ENCODE results near the gene ADAMTS12.

The ADAMTS12 gene

DNA sequence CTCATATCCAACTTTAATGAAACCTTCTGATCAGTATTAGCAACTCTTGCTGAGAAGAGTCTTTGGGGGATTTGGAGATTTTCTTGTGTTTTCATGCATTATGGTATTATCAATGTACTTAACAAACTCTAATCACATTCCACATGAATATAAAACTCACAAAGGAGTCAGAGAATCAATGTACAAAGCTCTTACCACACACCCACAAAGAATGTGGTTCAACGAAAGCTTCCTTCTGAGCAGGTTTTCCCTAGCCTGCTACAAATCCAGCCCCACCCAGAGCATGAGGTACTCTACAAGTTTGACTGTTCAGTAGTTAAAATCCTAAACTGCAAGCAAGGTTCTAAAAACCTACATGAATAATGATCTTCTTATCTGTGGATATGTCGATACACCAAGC lies 240.9 kb downstream of the ADAMTS12 start:
- Histone ChIP-seq H3K9me3 (ENCODE audit: control insufficient read depth, low read length) (no peaks in the 10 kb centered on the region), H3K4me3 (ENCODE audit: insufficient read depth, low read depth, low read length, poor library complexity, severe bottlenecking) (no peak overlapping the region), H3K27me3 (replicated peaks; ENCODE audit: control insufficient read depth, insufficient read depth, low read length, poor library complexity, severe bottlenecking) (no peaks in the 10 kb centered on the region), H3K4me1 (ENCODE audit: control insufficient read depth, insufficient read depth, low read length, poor library complexity, severe bottlenecking) (no peaks in the 10 kb centered on the region), H3K27ac (ENCODE audit: insufficient read depth, low read length, poor library complexity, severe bottlenecking) (no peak overlapping the region), H3K36me3 (ENCODE audit: control insufficient read depth, insufficient read depth, low read length) (no peaks in the 10 kb centered on the region)
- DNase-seq = no peak

- Histone ChIP-seq H3K27me3 (replicated peaks; ENCODE audit: control insufficient read depth, insufficient read depth, low read length, poor library complexity, severe bottlenecking) (no peaks in the 10 kb centered on the region), H3K4me1 (ENCODE audit: control insufficient read depth, insufficient read depth, low read length, poor library complexity, severe bottlenecking) (no peaks in the 10 kb centered on the region), H3K27ac (ENCODE audit: insufficient read depth, low read length, poor library complexity, severe bottlenecking) (no peak overlapping the region), H3K4me3 (ENCODE audit: insufficient read depth, low read depth, low read length, poor library complexity, severe bottlenecking) (no peak overlapping the region), H3K9me3 (ENCODE audit: control insufficient read depth, low read length) (no peaks in the 10 kb centered on the region), H3K36me3 (ENCODE audit: control insufficient read depth, insufficient read depth, low read length) (no peaks in the 10 kb centered on the region)
- DNase-seq = no peak
These were observed 242.0 kb downstream of the ADAMTS12 start for GRCh38 chr5:33649549-33650482.

- H3K4me1 ChIP-seq (ENCODE audit: control insufficient read depth, insufficient read depth, low read length, poor library complexity, severe bottlenecking) = no peaks in the 10 kb centered on the region
- no peak overlapping the region for H3K4me3 ChIP-seq (ENCODE audit: insufficient read depth, low read depth, low read length, poor library complexity, severe bottlenecking)
- H3K27me3 ChIP-seq (replicated peaks; ENCODE audit: control insufficient read depth, insufficient read depth, low read length, poor library complexity, severe bottlenecking) = no peaks in the 10 kb centered on the region
- H3K27ac ChIP-seq (ENCODE audit: insufficient read depth, low read length, poor library complexity, severe bottlenecking) = no peak overlapping the region
- H3K9me3 ChIP-seq (ENCODE audit: control insufficient read depth, low read length) = no peaks in the 10 kb centered on the region
- no peaks in the 10 kb centered on the region for H3K36me3 ChIP-seq (ENCODE audit: control insufficient read depth, insufficient read depth, low read length)
- DNase-seq = no peak
These were observed 249.9 kb downstream of the ADAMTS12 start for GRCh38 chr5:33641744-33642505.

GRCh38 chr5:33639474-33639873 lies 252.3 kb downstream of the ADAMTS12 start:
- no peak overlapping the region for H3K27ac ChIP-seq (ENCODE audit: insufficient read depth, low read length, poor library complexity, severe bottlenecking)
- no peak overlapping the region for H3K4me3 ChIP-seq (ENCODE audit: insufficient read depth, low read depth, low read length, poor library complexity, severe bottlenecking)
- H3K9me3 ChIP-seq (ENCODE audit: control insufficient read depth, low read length) = no peaks in the 10 kb centered on the region
- DNase-seq = no peak
- no peaks in the 10 kb centered on the region for H3K36me3 ChIP-seq (ENCODE audit: control insufficient read depth, insufficient read depth, low read length)
- no peaks in the 10 kb centered on the region for H3K27me3 ChIP-seq (replicated peaks; ENCODE audit: control insufficient read depth, insufficient read depth, low read length, poor library complexity, severe bottlenecking)
- H3K4me1 ChIP-seq (ENCODE audit: control insufficient read depth, insufficient read depth, low read length, poor library complexity, severe bottlenecking) = no peaks in the 10 kb centered on the region

GRCh38 chr5:33637011-33637410 lies 254.8 kb downstream of the ADAMTS12 start:
- Histone ChIP-seq H3K27ac (ENCODE audit: insufficient read depth, low read length, poor library complexity, severe bottlenecking) (no peak overlapping the region), H3K4me3 (ENCODE audit: insufficient read depth, low read depth, low read length, poor library complexity, severe bottlenecking) (no peak overlapping the region), H3K27me3 (replicated peaks; ENCODE audit: control insufficient read depth, insufficient read depth, low read length, poor library complexity, severe bottlenecking) (no peaks in the 10 kb centered on the region), H3K9me3 (ENCODE audit: control insufficient read depth, low read length) (no peaks in the 10 kb centered on the region), H3K36me3 (ENCODE audit: control insufficient read depth, insufficient read depth, low read length) (no peaks in the 10 kb centered on the region), H3K4me1 (ENCODE audit: control insufficient read depth, insufficient read depth, low read length, poor library complexity, severe bottlenecking) (no peaks in the 10 kb centered on the region)
- DNase-seq = no peak

DNA sequence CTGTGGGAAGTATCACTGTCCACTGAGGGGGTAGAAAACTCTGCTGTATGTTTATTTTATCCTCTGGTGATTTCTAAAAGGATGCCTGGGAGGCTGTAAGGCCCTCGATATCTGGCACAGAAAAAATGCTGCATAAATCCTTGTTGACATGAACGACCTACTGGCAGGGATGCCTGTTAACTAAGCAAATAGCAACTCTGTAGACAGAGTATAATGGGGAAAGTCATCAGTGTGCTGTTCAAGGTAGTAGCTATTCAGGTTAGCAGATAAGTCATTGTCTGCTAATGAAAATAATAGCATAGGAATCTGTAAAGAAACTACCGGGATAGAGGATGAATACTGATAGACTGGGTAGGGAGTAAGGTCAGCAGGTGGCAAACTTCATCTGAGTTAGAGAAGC lies 256.2 kb downstream of the ADAMTS12 start:
- no peak for DNase-seq
- H3K9me3 ChIP-seq (ENCODE audit: control insufficient read depth, low read length) = no peaks in the 10 kb centered on the region
- no peak overlapping the region for H3K4me3 ChIP-seq (ENCODE audit: insufficient read depth, low read depth, low read length, poor library complexity, severe bottlenecking)

GRCh38 chr5:33633699-33634098 lies 258.1 kb downstream of the ADAMTS12 start:
- Histone ChIP-seq H3K36me3 (ENCODE audit: control insufficient read depth, insufficient read depth, low read length) (no peaks in the 10 kb centered on the region), H3K4me1 (ENCODE audit: control insufficient read depth, insufficient read depth, low read length, poor library complexity, severe bottlenecking) (no peaks in the 10 kb centered on the region), H3K9me3 (ENCODE audit: control insufficient read depth, low read length) (no peaks in the 10 kb centered on the region), H3K4me3 (ENCODE audit: insufficient read depth, low read depth, low read length, poor library complexity, severe bottlenecking) (no peak overlapping the region), H3K27ac (ENCODE audit: insufficient read depth, low read length, poor library complexity, severe bottlenecking) (no peak overlapping the region), H3K27me3 (replicated peaks; ENCODE audit: control insufficient read depth, insufficient read depth, low read length, poor library complexity, severe bottlenecking) (no peaks in the 10 kb centered on the region)
- DNase-seq = no peak

More for the DNA sequence above, 256.2 kb downstream of the ADAMTS12 start:
- no peak overlapping the region for H3K27ac ChIP-seq (ENCODE audit: insufficient read depth, low read length, poor library complexity, severe bottlenecking)
- H3K36me3 ChIP-seq (ENCODE audit: control insufficient read depth, insufficient read depth, low read length) = no peaks in the 10 kb centered on the region
- no peaks in the 10 kb centered on the region for H3K27me3 ChIP-seq (replicated peaks; ENCODE audit: control insufficient read depth, insufficient read depth, low read length, poor library complexity, severe bottlenecking)
- H3K4me1 ChIP-seq (ENCODE audit: control insufficient read depth, insufficient read depth, low read length, poor library complexity, severe bottlenecking) = no peaks in the 10 kb centered on the region

- Histone ChIP-seq H3K4me3 (ENCODE audit: insufficient read depth, low read depth, low read length, poor library complexity, severe bottlenecking) (no peak overlapping the region), H3K27ac (ENCODE audit: insufficient read depth, low read length, poor library complexity, severe bottlenecking) (no peak overlapping the region), H3K4me1 (ENCODE audit: control insufficient read depth, insufficient read depth, low read length, poor library complexity, severe bottlenecking) (no peaks in the 10 kb centered on the region), H3K36me3 (ENCODE audit: control insufficient read depth, insufficient read depth, low read length) (no peaks in the 10 kb centered on the region), H3K27me3 (replicated peaks; ENCODE audit: control insufficient read depth, insufficient read depth, low read length, poor library complexity, severe bottlenecking) (no peaks in the 10 kb centered on the region), H3K9me3 (ENCODE audit: control insufficient read depth, low read length) (no peaks in the 10 kb centered on the region)
- DNase-seq = no peak
These were observed 260.0 kb downstream of the ADAMTS12 start for GRCh38 chr5:33631786-33632185.

GRCh38 chr5:33631139-33631538 lies 260.7 kb downstream of the ADAMTS12 start:
- Histone ChIP-seq H3K27me3 (replicated peaks; ENCODE audit: control insufficient read depth, insufficient read depth, low read length, poor library complexity, severe bottlenecking) (no peaks in the 10 kb centered on the region), H3K27ac (ENCODE audit: insufficient read depth, low read length, poor library complexity, severe bottlenecking) (no peak overlapping the region), H3K4me1 (ENCODE audit: control insufficient read depth, insufficient read depth, low read length, poor library complexity, severe bottlenecking) (no peaks in the 10 kb centered on the region), H3K36me3 (ENCODE audit: control insufficient read depth, insufficient read depth, low read length) (no peaks in the 10 kb centered on the region), H3K4me3 (ENCODE audit: insufficient read depth, low read depth, low read length, poor library complexity, severe bottlenecking) (no peak overlapping the region), H3K9me3 (ENCODE audit: control insufficient read depth, low read length) (no peaks in the 10 kb centered on the region)
- DNase-seq = no peak

DNA sequence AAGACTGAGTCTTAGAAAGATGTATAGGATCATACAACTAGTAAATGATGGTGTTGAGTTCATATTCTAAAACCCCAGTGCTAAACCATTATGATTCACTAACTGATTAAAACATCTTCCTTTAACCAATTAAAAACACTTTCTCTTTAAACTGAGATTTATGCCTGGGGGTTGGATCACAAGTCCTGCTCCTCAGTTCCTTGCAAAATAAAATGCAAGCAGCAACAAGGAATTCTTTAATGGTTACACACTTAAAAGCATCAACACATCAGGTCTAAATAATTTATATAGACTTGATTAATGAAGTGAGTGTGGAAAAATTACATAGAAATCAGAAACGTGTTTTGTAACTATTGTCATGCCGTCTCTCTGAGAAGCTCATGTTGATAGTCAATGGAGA lies 261.8 kb downstream of the ADAMTS12 start:
- Histone ChIP-seq H3K9me3 (ENCODE audit: control insufficient read depth, low read length) (no peaks in the 10 kb centered on the region), H3K4me3 (ENCODE audit: insufficient read depth, low read depth, low read length, poor library complexity, severe bottlenecking) (no peak overlapping the region), H3K27ac (ENCODE audit: insufficient read depth, low read length, poor library complexity, severe bottlenecking) (no peak overlapping the region), H3K4me1 (ENCODE audit: control insufficient read depth, insufficient read depth, low read length, poor library complexity, severe bottlenecking) (no peaks in the 10 kb centered on the region), H3K36me3 (ENCODE audit: control insufficient read depth, insufficient read depth, low read length) (no peaks in the 10 kb centered on the region), H3K27me3 (replicated peaks; ENCODE audit: control insufficient read depth, insufficient read depth, low read length, poor library complexity, severe bottlenecking) (no peaks in the 10 kb centered on the region)
- no peak for DNase-seq
